Measurements from ENCODE around the gene SRGAP3.

- no peak for TF ChIP-seq CTCF (IDR thresholded peaks at IDR 0.05; ENCODE audit: poor library complexity)
- TF ChIP-seq EZH2 (IDR thresholded peaks at IDR 0.05; ENCODE audit: borderline replicate concordance): no peak
- no peak for TF ChIP-seq EZH2phosphoT487 (IDR thresholded peaks at IDR 0.05; ENCODE audit: low read depth, severe bottlenecking, unreplicated experiment)
These were observed 80.1 kb downstream of the SRGAP3 start for GRCh38 chr3:9169326-9169725.

Measured in hepatocyte (in vitro differentiated cells).